ENCODE measurements around the gene DNM3.
"Not testable (repeated sequence)": the region's sequence is repeated elsewhere in the genome, so short reads cannot be mapped to it uniquely, and the experiment has no call there.

DNM3 gene

DNA sequence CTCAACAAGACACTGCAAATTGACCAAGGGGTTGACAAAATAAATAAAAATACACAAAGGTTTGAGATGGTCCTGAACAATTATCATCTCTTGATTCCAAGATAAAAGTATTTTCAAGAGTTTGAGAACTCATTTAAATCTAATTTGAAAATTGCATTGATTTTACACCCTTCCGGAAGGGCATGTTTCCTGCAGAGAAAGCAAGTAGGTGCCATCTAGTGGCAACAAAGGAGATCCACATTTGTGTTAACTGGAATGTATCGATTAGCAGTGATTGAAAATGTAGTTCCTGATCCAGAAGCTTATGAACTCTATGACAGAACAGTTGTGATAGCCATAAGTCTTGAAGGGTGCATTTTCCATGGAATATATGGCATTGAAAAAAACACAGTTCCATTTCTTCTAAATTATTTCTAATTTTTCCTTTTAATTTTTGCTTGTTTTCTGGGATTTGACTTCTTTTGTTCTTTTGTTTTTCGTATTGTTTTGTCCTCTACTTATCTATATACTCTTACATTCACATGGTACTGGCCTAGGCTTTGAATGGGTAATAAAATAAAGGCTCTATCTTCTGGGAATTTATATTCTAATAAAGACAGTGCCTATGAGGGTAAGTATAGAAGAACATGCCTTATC is 143.7 kb downstream of the DNM3 start:
- DNase-seq: peak; percentile 42

DNA sequence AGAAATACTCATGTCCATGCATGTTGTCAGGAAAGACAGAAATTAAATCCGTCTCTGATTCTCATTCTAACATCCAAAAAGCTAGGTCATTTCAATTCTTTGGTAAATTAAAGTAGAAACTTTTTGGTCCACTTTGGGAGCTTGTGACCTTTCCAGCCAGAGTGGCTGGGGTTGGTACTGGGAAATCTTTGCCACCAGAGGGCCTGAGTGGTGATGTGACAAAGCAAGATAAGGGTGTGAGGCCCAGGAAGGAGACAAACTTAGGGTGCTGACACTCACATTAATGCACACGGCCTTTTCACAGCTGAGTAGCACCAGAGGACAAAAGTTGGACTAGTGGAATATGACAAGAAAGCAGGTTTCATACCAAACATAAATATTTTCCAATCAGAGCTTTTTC is 144.3 kb downstream of the DNM3 start:
- no peak for DNase-seq

DNA sequence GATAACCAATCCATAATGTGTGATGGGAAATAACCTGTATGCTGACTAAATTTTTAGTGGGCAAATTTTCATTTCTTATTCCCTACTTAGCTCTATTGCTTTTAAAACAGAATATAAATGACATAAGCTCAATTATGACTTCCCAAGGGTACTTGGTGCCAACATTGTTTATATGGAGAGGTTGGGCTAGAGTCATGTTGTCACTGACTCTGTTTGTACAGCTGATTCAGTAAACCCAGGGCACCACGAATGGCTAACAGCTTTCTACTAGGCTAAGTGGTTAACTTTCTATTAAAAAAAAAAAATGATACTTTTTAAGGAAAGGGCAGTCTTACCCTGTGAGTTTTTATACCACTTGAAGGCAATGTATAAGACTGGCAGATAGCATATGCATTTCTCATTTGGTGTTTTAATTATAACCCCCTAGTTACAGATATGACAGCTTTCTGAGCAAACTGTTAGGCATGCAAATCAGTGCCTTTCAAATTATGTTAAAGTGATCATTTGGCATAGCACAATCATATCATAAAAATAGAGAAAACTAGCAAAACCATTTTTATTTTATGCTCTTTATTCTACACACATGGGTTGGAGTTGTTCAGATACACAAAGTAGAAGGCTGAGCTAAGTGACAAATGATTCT is 147.1 kb downstream of the DNM3 start:
- no peak for DNase-seq

DNA sequence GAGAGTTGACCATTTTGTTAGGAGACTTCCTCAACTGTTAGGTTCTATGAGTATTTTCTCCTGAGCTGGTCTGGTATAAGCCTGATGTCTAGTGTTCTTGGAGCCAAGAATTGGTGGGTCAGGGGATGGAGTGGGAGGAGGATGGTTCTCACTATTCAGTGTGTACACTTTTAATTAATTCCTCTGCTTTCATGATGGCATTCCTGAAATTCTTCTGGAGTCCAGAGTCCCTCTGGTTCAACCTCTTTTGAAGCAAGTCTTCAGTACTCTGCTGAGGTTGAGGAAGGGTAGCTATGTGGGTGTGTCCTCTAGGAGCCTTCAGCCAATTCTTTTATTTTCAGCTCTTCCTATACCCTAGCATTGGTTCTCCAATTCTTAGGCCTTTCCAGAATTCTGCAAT is 149.1 kb downstream of the DNM3 start:
- DNase-seq: no peak

DNA sequence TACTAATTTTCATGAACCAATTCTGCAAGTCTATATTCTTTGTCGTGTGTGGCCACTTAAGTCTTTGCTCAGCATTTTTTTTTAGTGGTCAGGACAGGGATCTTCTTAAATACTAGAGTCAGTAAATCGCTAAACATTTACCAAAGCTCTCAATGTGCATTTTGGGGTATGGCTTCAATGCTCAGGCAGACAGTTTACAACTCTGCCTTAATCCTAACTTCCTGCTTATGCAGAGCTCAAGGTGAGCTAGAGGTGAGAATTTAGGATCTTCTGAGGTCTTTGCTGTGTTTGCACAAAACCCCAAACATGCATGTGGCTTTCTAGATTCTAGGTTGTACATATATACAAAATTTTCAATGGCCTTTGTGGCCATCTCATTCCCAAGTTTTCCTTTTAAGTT is 153.0 kb downstream of the DNM3 start:
- DNase-seq: no peak

DNA sequence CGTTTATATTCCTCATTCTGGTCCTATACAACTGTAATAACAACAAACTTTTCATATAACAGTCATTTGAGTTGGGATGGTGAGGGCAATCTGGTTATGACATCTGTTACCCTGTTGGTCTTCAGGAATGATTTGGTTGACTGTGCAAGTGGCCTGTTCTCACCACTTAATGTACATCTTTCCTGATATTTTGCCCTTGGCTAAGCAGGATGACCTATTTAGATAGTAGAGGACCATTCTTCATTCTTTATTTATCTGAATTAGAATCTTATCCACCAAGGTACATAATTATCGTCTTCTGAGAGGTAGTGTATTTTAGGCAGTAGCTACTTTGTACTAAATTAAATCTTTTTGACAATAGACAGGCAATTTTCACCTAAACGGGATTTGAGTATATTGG is 154.3 kb downstream of the DNM3 start:
- no peak for DNase-seq

DNA sequence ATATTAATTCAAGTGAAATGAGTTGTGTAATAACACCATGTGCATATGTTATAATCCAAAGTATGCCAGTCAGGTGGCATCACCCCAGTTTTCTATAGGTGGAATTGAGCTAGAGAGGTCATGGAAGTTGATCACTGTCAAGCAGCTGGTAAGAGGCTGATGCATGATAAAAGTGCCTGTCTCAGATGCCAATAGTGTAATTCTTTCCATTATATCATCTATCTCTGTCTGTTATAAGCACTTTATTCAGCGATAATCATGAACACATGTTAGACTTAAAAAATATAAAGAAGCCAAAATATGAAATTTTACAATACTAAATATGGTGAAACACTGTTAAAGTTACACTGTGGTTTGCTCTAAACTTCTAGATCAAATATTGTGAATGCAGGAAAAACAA is 156.6 kb downstream of the DNM3 start:
- no peak for DNase-seq

DNA sequence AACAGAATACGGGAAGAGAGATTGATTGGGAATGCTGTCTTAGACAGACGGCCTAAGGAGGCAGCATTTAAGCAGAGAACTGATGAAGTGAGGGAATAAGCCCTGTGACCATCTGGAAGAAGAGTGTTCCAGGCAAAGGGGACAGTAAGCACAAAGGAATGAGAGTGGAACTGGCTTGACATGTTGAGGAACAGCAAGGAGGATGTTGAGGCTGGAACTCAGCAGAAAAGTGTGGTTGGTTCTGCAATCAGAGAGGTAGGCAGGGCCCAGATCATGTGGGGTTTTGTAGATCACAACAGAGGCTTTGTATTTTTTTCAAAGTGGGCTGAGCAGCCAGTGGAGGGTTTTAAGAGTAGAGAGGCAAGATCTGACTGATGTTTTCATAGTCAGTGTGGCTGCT is 157.4 kb downstream of the DNM3 start:
- DNase-seq: no peak

DNA sequence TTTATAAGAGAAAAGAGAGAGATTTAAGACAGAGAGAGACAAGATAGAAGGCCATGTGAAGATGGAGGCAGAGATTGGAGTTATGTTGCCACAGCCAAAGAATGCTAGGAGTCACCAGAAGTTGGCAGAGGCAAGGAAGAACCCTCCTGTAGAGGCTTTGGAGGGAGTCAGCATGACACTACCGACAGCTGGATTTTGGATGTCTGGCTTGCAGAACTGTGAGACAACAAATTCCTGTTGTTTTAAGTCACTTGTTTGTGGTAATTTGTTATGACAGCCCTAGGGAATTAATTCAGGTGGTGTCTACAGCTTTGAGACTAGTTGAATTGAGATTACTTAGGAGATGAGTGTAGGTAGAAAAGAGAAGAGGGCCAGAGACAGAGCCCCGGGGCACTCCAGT is 158.5 kb downstream of the DNM3 start:
- no peak for DNase-seq

DNA sequence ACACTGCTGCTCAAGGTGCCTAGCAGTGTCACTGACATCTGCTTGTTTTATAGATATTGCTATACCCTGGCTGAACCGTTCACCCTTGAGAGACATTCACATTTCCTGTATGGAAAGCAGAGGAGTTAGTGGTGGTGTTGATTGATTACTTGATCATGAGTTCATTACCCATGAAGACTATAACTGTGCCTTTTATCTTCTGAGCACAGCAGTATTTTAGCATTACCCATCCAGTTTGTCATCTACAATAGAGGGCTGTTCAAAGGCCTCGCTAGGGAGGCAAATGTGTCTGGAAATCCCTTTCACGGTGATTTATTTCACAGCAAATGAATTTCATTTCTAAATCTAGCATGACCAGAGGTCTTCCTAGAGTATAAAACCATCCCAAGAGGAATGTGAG is 160.0 kb downstream of the DNM3 start:
- DNase-seq: no peak

DNA sequence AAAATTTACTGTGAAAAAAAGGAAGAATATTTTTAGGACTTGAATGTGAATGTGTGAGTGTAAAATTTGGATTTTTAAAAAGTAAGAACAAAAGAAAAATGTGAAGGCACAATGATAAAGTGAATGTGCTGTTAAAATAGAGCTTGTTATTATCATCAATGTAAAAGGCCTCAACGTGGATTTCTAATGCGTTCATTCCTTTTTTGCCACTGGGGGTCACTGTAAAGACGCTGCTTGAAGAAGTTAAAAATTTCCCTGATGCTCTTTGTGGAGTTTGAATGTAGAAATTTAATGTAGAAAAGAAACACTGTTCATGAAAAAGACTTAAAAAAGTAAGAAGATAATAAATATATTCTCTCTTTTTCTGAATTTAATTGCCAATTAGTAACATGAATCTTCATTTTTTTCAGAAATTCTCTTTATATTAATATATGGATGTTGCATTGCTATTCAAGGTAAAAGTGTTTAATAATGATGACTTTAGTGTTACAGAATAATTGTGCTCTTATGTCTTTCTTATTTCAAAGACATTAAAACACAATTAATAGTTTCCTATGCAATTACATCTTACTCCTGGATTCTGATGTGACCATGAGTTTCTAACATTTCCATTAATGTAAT is 161.5 kb downstream of the DNM3 start:
- peak; percentile 77 for DNase-seq

DNA sequence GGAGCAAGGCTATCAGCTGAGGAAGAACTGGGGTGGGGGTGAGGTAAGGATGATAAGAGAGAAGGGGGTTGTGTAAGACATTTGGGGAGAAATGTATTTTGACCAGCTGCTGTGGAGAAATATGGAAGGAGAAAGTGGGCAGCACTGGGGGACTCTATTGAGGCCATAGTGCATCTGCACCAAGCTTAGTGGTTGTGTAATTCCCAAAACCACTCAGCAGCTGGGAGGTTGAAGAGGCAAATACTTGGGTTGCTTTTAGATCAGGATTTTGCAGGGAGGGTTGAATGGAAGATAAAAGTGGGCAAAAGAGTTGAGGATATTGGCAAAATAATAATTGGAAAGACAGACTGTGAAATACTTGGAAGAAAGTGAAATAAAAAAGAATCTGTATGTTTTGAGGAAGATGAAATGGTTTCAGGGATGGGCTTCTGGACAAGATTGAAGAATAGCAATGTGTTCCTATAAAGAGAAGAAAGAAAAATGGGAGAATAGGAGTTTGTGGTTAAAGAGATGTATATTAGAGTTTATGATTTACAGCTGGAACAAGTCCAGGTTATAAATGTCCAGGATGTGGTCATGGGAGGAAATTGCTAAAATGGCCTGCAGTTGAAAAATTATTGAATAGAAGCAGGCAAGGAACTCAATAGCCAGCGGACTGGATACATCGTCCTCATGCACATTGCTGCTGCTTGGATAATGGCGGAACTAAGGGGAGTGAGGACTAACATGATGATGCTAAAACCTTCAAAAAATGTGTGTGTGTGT is 162.7 kb downstream of the DNM3 start:
- no peak for DNase-seq

DNA sequence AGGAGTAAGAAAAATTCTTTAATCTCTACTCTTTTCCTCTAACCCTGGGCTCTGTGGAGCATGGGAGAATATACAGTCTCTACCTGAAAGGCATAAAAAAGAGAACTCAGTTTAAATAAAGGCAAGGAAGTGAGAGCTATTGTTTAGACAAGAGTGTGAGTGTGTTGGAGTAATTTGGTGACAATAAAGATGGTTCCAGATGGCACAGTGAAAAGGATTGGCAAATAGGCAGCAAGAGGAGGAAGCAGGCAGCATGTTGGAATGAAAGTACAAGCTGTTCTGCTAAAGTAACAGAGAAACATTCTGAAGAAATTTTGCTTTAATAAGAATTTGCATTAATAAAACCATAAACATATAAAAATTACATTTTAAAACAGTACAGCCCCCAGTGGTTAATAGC is 163.4 kb downstream of the DNM3 start:
- DNase-seq: peak; percentile 13

DNA sequence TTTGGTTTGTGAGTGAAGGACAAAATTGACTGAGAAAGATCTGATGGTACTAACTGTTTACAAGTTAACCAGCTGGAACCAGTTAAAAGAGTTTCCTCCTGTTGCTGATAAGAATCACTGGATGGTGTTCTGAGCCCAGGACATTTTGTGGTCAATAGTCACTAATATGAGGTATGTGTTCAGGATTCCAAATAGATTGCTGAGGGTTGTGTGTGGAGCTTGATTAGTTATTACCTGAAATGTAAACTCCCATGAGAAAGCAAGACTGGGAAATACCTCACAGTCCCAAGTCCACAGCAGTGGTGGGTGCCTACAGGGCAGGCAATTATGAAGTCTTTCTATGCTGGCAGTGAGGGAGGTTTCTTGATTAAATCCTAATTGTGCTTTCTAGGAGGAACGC is 164.6 kb downstream of the DNM3 start:
- DNase-seq: no peak

DNA sequence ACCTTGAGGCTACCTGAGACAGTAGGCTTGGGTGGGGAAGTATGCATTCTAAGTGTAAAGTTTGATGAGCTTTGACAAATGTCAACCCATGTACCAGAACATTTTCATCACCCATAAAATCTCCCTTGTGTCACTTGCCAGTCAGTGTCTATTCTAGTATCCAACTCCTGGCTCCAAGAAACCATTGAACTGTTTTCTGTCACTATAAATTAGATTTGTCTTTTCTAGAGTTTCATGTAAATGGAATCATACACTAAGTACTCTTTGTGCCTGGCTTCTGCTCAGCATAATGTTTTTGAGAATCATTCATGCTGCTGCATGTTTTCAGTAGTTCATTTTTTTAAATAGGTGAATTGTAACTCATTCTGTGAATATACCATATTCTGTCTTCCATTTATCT is 165.4 kb downstream of the DNM3 start:
- DNase-seq: no peak

DNA sequence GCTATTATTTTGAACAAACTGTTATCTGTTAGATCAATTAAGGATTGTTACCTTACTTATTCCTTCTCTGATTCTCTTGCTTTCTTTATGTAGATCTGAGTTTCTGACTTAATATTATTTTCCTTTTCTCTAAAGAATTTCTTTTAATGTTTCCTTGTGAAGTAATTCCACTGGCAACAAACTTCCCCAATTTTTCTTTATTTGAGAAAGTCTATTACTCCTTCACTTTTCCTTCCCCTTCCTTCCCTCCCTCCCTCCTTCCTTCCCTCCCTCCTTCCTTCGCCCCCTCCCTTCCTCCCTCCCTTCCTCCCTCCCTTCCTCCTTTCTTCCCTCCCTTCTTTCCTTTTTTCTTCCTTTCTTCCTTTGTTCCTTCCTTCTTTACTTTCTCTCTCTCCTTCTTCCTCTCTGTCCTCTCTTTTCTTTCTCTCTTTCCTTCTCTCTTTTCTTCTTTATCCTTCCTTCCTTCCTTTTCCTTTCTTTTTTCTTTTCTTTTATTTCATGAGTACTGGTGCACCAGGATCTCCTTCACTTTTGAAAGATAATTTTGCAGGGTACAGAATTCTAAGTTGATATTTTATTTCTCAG is 177.5 kb downstream of the DNM3 start:
- no peak for DNase-seq

DNA sequence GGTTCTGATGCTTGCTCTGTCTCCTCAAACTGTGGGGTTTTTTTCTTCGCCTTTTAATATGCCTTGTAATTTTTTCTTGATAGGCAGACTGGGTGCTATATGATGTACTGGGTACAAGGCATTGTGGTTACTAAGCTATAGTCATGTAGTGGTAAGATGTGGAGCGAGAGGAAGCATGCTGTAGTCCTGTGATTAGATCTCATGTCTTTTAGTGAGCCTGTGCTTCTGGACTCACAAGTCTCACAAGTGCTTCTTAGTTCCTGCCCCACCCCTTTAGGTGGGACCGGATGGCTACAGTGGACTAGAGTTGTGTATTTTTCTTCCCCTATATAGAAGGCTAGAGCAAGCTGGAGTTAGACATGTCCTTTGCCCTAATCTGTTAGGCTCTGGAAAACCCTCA is 178.7 kb downstream of the DNM3 start:
- DNase-seq: no peak

DNA sequence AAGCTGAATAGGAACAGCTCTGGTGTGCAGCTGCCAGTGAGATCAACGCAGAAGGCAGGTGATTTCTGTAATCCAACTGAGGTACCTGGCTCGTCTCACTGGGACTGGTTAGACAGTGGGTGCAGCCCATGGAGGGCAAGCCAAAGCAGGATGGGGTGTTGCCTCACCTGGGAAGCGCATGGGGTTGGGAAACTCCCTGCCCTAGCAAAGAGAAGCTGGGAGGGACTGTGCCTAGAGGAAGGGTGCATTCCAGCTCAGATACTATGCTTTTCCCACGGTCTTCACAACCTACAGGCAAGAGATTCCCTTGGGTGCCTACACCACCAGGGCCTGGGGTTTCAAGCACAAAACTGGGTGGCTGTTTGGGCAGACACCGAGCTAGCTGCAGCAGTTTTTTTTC is 183.2 kb downstream of the DNM3 start:
- no peak for DNase-seq

DNA sequence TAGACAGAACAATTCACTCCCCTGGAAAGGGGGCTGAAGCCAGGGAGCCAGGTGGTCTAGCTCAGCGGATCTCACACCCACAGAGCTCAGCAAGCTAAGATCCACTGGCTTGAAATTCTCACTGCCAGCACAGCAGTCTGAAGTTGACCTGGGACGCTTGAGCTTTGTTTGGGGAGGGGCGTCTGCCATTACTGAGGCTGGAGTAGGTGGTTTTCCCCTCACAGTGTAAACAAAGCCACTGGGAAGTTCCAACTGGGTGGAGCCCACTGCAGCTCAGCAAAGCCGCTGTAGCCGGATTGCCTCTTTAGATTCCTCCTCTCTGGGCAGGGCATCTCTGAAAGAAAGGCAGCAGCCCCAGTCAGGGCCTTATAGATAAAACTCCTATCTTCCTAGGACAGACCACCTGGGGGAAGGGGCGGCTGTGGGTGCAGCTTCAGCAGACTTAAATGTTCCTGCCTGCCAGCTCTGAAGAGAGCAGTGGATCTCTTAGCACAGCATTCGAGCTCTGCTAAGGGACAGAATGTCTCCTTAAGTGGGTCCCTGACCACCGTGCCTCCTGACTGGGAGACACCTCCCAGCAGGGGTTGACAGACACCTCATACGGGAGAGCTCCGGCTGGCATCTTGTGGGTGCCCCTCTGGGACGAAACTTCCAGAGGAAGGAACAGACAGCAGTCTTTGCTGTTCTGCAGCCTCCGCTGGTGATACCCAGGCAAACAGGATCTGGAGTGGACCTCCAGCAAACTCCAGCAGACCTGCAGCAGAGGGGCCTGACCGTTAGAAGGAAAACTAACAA is 183.8 kb downstream of the DNM3 start:
- DNase-seq: not testable (repeated sequence)

DNA sequence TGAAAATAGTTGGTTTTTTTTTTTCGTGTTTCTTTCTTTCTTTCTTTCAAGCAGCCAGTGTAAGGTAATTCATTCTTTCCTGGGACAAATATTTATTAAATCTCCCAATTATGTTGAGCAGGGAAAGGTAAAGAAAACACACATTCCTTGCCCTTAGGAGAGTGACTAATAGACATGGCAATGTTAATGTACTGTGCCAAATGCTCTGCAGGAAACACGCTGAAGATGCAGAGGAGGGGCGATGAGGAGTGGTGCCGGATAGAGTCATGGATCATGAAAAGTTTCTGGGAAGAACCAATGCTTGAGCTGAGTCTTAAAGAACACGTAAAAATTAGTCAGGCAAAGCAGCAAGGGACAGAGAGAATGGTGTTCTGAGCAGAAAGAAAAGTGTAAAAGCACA is 199.2 kb downstream of the DNM3 start:
- no peak for DNase-seq

DNA sequence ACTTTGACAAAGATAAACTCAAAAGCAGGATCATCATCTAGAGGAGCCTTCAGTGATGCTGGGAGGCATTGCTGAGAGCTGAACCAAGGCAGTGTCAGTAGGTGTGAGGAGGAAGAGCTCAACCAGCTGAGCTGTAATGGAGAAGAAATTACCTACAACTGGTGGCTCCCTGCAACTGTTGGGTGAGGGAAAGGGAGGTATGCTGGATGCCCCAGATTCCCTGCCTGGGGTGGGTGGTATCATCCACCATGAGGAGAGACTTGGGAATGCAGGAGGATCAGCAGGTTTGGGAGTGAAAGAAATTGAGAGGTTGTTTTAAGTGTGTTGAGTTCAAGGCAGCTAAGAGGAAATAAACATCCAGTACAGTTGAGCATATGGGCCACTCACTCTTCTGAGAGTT is 199.8 kb downstream of the DNM3 start:
- DNase-seq: no peak

DNA sequence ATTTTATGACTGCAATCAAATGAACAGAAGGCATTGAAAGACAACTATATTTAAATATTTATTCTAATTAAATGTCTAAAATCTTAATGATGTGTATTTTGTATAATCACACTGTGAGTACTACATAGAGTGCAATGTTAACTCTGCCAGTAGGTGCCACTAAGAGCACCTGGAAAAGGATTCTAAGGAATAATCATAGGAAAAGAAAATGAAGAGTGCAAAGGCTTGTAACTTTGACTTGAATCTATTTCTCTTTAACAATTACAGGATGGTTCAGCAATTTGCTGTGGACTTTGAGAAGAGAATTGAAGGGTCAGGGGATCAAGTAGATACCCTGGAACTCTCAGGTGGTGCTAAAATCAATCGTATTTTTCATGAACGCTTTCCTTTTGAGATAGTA is 200.4 kb downstream of the DNM3 start:
- peak; percentile 9 for DNase-seq

DNA sequence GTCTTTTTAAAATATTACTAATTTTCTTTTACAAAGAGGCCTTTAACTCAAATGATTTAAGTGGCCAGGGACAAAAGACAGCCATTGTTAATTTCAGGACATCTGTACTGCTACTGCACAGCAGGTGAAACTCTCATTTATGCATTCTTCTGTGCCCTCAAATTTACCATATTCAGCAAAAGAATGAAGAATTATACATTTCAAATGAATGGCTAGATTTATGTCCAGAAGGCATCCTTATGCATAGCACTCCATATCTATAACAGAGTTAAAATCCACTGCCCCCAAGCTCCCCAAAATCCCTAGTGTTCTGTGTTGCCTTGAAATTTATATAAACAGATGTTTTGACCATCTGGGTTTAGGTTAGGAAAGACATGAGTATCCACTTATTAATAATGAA is 202.6 kb downstream of the DNM3 start:
- DNase-seq: no peak
